IPS DF 4.7 (cell line): ENCODE data around the gene LDB3.

Experiments
- DNase-seq: peaks from one replicate; pipeline ENCODE4 v3.0.0-alpha.2; 2013; ENCODE audit warnings: low spot score; ENCODE audit errors: extremely low read depth

The LDB3 gene

DNA sequence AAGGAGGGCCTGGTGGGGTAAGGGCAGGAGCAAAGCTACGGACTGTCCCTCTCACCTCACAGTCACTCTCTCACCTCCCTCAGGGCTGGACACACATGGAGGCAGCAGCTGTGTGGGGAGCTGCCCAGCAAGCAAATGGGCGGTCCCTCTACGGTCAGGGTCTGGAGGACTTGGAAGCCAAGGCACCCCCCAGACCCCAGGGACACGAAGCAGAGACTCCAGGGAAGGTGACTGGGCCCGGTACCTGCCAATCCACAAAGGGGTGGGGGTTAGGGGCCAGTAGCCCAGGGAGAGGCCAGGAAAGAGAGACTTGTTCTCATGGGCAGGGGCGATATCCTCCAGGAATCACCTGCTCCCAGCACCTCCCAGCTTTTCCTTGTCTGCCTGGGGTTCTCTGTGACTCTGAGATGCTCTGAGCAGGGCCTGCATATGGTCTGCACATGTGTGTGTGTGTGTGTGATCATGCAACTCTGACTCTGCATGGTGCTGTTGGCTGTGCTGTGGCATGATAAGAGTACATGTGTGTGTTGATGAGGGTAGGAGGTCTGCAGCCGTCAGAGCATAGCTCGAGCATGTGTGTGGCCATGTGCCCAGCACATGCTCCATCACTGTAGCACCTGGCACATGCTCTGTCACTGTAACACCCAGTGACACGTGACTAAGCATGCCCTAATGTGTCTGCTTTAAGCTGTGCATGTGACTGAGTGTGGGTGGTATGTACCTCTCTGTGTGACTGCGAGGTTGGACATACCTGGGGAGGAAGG is 4.6 kb upstream of the LDB3 start:
- DNase-seq = no peak

- DNase-seq = no peak
Measured at GRCh38 chr10:86664341-86665217, 3.7 kb upstream of the LDB3 start.

- no peak for DNase-seq
Measured at GRCh38 chr10:86665218-86665607, 3.1 kb upstream of the LDB3 start.

DNA sequence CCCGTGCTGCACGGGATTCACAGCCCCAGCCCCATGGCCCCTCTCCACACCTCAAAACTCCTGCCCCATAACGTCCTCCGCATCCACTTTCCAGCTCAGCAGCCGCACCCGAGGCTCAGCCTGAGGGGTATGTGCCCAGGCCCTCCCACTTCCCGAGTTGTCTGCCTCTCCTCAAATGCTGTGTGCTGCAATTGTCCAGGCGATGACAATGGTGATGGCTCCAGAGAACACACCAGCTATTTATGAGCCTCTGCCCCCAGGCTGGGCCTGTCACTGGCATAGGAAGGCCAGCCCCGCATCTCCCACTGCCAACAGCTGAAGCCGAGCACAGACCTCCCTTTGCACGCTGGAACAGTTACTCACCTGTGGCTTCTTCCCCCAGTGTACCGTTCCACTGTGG is 2.4 kb upstream of the LDB3 start:
- no peak for DNase-seq

DNA sequence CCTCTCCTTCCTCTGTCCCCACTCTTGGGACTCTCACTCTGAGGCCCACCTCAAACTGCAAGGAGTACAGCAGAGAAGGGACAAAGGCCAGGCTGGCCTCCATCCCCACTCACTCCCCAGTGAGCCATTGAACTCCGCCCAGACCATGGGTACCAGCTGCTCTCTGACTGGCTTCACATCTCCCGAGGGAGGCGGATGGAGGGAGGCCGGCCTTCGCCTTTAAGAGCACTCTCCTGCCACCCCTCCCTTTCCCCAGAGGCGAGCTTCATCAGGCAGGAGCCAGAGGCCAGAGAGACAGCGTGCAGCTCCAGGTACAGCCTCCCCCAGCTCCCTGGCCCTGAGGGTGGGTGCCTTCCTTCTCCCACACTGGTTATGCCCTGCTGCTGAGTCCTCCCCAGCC is 1.8 kb upstream of the LDB3 start:
- no peak for DNase-seq

- DNase-seq = no peak
Measured at GRCh38 chr10:86667421-86668181, 710 bp upstream of the LDB3 start.

DNA sequence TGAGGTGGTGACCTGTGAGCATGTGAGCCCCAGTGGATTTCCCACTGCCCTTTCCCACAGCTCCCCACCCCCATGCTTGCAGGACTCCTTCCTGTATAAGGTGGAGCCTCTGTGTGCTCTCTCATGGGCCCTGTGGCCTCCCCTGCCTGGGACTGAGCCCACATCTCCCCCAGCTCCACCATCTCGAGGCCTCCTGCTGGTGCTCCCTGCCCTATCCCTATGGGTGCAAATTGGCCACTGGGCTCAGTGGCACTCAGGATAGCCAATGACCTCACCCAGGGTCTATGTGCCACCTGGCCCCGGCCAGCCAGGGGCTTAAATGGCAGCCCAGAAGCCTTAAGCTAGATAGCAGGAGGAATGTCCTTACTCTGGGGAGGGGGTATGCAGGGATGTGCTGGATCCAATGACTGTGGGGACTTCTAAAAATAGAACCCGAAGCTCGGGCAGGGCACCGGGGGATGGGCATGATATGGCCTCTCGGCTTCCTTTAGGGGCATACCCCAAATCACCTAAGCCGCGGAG is 2.0 kb downstream of the LDB3 start:
- no peak for DNase-seq

- no peak for DNase-seq
Measured at GRCh38 chr10:86670876-86671275, 2.6 kb downstream of the LDB3 start.

GRCh38 chr10:86671419-86671818 is 3.1 kb downstream of the LDB3 start:
- DNase-seq = no peak

GRCh38 chr10:86671985-86672710 is 3.8 kb downstream of the LDB3 start:
- DNase-seq = no peak

- no peak for DNase-seq
Measured at GRCh38 chr10:86673216-86673826, 5.0 kb downstream of the LDB3 start.

GRCh38 chr10:86673827-86674581 is 5.7 kb downstream of the LDB3 start:
- DNase-seq = no peak

DNA sequence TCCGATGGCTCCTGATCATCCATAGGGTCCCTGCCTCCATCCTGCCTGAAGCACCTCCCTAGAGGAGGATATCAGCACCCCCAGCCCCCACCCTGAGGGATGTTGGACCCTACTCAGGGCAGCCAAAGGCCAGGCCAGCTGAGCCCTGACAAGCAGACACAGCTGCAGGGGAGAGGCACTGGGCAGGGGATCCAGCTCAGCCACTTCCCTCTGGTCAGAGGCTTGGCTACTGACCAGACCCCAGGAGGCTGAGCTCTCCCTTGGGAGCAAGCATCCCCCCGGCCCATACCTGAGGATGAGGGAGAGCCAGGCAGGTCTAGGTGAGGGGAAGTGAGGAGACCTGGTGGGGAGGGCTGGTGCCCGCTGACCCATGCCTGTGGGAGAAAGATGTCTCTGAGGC is 6.6 kb downstream of the LDB3 start:
- no peak for DNase-seq

- no peak for DNase-seq
Measured at GRCh38 chr10:86677374-86677773, 9.1 kb downstream of the LDB3 start.

DNA sequence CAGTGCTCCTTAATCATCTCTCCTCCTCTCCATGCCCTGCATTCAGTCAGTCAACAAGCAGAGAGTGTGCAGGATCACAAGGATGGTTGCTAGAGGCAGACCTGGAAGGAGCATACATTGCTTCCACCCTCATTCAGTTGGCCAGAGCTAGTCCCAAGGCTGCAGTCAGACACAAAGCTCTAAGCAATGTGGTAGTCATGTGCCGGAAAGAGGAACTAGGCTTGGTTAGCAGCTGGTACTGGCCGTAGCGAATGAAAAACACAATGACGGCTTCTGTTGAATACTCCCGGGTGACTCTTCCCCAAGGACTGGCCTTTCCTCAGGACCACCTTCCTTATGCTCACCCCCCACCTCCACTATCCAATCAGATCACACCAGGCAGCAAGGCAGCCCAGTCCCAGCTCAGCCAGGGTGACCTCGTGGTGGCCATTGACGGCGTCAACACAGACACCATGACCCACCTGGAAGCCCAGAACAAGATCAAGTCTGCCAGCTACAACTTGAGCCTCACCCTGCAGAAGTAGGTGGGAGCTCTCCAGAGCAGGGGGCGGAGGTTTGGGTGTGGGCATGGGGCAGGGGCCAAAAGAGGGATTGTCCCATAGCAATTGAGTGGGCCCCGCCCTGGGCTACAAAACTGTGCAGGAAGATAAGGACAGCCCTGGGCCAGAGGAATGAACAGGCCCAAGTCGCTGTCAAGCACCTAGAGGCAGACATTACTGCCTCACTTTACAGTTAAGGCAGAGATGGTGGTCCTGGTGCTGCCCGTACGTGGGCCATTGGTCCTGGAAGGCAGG is 10.9 kb downstream of the LDB3 start:
- DNase-seq = no peak

DNA sequence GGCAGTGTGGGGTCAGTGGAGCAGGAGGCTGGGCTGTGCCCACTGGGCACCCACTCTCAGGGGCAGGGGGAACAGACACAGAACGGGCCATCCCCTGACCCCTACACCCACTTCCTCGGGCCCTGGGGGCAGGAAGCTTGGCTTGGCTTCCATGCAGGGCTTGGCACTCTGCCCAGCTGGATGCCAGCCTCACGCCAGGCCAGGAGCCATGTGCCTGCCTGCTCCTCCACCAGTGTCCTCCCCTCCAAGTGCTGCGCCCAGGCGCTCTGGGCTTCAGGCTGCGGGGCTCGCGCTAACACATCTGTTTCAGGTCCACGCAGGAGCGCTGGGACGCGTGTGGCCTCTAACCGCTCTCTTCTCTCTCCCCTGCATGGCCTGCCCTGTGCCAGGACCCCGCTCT is 12.7 kb downstream of the LDB3 start:
- no peak for DNase-seq

DNA sequence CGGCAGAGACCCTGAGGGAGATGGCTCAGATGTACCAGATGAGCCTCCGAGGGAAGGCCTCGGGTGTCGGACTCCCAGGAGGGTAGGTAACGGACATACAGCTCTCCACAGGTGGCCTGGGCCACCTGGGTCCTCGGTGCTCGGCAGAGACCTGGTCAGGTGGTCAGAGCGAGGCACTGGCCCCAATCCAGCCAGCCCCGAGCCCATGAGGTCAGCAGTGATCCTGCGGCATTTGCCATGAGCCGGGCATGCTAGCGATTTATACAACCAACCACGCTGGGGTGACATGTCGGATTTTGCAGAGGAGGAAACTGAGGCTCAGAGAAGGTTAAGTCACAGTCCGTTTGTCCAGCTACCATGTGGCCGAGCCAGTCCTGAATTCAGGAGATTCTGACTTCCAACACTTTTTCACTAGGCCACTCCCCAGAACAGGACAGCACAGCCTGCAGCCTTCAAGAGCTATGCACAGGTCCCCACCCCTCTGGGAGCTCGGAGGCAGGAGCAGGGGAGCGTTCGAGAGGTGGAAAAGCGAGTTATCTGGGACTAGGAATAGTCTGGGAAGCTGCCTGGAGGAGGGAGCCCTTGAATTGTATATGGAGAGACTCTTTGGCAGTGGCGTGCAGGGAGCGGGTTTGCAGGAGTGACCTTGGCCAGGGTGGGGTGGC is 13.5 kb downstream of the LDB3 start:
- no peak for DNase-seq

GRCh38 chr10:86682675-86683074 is 14.4 kb downstream of the LDB3 start:
- no peak for DNase-seq
